Measurements from ENCODE around the gene CP. TPM values are rescaled to one million over a fixed set of nuclear protein-coding genes. Genes with fewer than 3 reads are reported as not detected.

The CP gene
- total RNA-seq, 1 donor from 2014 or later: 0.32 TPM

DNA sequence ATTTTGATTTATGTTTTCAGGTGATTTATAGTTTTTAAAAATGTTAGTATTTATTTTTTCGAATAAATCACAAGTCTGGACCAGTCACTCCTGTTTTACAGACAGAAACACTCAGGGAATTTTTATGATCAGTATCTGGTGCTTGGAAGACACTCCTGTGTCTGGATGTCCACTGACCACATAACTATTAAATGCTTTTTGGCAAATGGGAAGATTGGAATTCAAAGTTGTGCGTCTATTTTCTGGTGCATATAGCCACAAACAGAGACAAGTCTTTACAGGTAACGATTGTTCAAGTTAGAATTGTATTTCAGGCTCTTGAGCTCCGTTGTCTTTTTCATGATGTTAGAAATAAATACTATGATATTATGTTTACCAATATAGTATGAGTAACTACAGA, 12.2 kb downstream of the CP start:
- no peak overlapping the region for H3K4me3 Mint-ChIP-seq (ENCODE audit: unreplicated experiment)
- H3K4me1 Mint-ChIP-seq (ENCODE audit: unreplicated experiment): no peaks in the 10 kb centered on the region
- no peak for TF ChIP-seq CTCF (IDR thresholded peaks at IDR 0.05)
- H3K9me3 Mint-ChIP-seq (ENCODE audit: unreplicated experiment): no peaks in the 10 kb centered on the region
- no peak overlapping the region for H3K27ac Mint-ChIP-seq (ENCODE audit: unreplicated experiment)
- peaks cover 6% of the 10 kb centered on the region for H3K27me3 Mint-ChIP-seq (ENCODE audit: unreplicated experiment)
- no peak for DNase-seq (ENCODE audit: extremely low spot score, unreplicated experiment)
- H3K36me3 Mint-ChIP-seq (ENCODE audit: unreplicated experiment): no peaks in the 10 kb centered on the region

DNA sequence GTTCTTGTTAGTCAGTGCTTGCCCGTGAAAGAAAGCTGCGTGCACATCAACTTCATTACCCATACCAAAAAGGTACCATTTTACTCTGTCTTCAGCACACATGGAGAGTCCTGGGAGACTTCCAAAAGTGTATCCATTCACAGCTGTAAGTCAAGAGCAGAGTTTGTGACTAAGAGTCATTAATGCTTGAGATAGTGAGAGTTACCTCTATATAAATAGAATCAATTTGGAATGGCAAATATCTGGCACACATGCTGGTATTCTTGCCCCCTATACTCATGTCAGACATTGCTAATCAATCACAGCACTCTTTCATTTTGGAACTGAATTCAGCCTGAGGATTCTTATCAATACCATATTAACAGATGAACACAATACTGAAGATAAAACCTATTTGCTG, 14.2 kb downstream of the CP start:
- Mint-ChIP-seq H3K9me3 (ENCODE audit: unreplicated experiment) (no peaks in the 10 kb centered on the region), H3K4me1 (ENCODE audit: unreplicated experiment) (no peaks in the 10 kb centered on the region), H3K4me3 (ENCODE audit: unreplicated experiment) (no peak overlapping the region), H3K27ac (ENCODE audit: unreplicated experiment) (no peak overlapping the region), H3K27me3 (ENCODE audit: unreplicated experiment) (peaks cover 6% of the 10 kb centered on the region), H3K36me3 (ENCODE audit: unreplicated experiment) (no peaks in the 10 kb centered on the region)
- no peak for TF ChIP-seq CTCF (IDR thresholded peaks at IDR 0.05)
- DNase-seq (ENCODE audit: extremely low spot score, unreplicated experiment): no peak

- Mint-ChIP-seq H3K9me3 (ENCODE audit: unreplicated experiment) (no peaks in the 10 kb centered on the region), H3K4me3 (ENCODE audit: unreplicated experiment) (no peak overlapping the region), H3K36me3 (ENCODE audit: unreplicated experiment) (no peaks in the 10 kb centered on the region), H3K27ac (ENCODE audit: unreplicated experiment) (no peak overlapping the region), H3K4me1 (ENCODE audit: unreplicated experiment) (peaks cover 3% of the 10 kb centered on the region), H3K27me3 (ENCODE audit: unreplicated experiment) (peaks cover 5% of the 10 kb centered on the region)
- no peak for TF ChIP-seq CTCF (IDR thresholded peaks at IDR 0.05)
- DNase-seq (ENCODE audit: extremely low spot score, unreplicated experiment): no peak
Observed at GRCh38 chr3:149204390-149204991, 17.1 kb downstream of the CP start.

DNA sequence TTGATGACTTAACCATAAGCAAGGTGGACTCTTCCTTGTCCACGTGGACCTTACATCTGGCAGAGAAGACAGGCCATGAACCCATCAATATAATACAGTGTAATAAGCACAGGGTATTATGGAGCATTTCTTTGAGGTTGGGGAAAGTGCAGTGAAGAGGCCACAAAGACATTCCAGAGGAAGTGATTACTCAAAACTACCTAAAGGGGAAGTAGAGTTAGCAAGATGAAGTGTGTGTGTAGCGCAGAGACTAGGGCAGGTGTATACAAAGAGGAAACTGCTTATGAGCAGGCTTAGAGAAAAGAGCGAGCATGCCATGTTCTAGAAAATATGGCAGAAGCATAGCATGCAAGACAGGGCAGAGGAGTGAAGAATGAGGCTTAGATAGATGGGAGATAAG, 17.9 kb downstream of the CP start:
- H3K4me3 Mint-ChIP-seq (ENCODE audit: unreplicated experiment): no peak overlapping the region
- no peaks in the 10 kb centered on the region for H3K36me3 Mint-ChIP-seq (ENCODE audit: unreplicated experiment)
- peaks cover 5% of the 10 kb centered on the region for H3K27me3 Mint-ChIP-seq (ENCODE audit: unreplicated experiment)
- no peak for DNase-seq (ENCODE audit: extremely low spot score, unreplicated experiment)
- no peaks in the 10 kb centered on the region for H3K9me3 Mint-ChIP-seq (ENCODE audit: unreplicated experiment)
- peaks cover 6% of the 10 kb centered on the region for H3K4me1 Mint-ChIP-seq (ENCODE audit: unreplicated experiment)
- TF ChIP-seq CTCF (IDR thresholded peaks at IDR 0.05): no peak
- H3K27ac Mint-ChIP-seq (ENCODE audit: unreplicated experiment): no peak overlapping the region

- Mint-ChIP-seq H3K27ac (ENCODE audit: unreplicated experiment) (no peak overlapping the region), H3K4me1 (ENCODE audit: unreplicated experiment) (peaks cover 10% of the 10 kb centered on the region), H3K27me3 (ENCODE audit: unreplicated experiment) (peaks cover 3% of the 10 kb centered on the region), H3K36me3 (ENCODE audit: unreplicated experiment) (no peaks in the 10 kb centered on the region), H3K4me3 (ENCODE audit: unreplicated experiment) (no peak overlapping the region), H3K9me3 (ENCODE audit: unreplicated experiment) (no peaks in the 10 kb centered on the region)
- TF ChIP-seq CTCF (IDR thresholded peaks at IDR 0.05): no peak
- DNase-seq (ENCODE audit: extremely low spot score, unreplicated experiment): no peak
Observed at GRCh38 chr3:149199474-149199873, 22.2 kb downstream of the CP start.

Data from osteocyte (in vitro differentiated cells).